Mammary epithelial cell (primary cell): ENCODE measurements around the gene RPRD1B.

Source experiments
- EZH2 ChIP-seq: IDR thresholded peaks from 2 replicates; pipeline ENCODE4 v1.6.1; 2012; ENCODE audit warnings: low read length, inconsistent platforms, borderline replicate concordance
- TF ChIP-seq, protein P1 (sequence below), 2 donors: IDR thresholded peaks in 1 of 2; conservative IDR thresholded peaks in 1 of 2; 2 replicates each; pipeline ENCODE4 v1.5.1; 2011 to 2012; ENCODE audit warnings: inconsistent platforms in 2 of 2, low read length in 2 of 2, mild to moderate bottlenecking in 2 of 2, control low read depth in 1 of 2, low read depth in 1 of 2; ENCODE audit not compliant: insufficient read depth in 1 of 2; ENCODE audit errors: extremely low read depth in 1 of 2

DNA sequence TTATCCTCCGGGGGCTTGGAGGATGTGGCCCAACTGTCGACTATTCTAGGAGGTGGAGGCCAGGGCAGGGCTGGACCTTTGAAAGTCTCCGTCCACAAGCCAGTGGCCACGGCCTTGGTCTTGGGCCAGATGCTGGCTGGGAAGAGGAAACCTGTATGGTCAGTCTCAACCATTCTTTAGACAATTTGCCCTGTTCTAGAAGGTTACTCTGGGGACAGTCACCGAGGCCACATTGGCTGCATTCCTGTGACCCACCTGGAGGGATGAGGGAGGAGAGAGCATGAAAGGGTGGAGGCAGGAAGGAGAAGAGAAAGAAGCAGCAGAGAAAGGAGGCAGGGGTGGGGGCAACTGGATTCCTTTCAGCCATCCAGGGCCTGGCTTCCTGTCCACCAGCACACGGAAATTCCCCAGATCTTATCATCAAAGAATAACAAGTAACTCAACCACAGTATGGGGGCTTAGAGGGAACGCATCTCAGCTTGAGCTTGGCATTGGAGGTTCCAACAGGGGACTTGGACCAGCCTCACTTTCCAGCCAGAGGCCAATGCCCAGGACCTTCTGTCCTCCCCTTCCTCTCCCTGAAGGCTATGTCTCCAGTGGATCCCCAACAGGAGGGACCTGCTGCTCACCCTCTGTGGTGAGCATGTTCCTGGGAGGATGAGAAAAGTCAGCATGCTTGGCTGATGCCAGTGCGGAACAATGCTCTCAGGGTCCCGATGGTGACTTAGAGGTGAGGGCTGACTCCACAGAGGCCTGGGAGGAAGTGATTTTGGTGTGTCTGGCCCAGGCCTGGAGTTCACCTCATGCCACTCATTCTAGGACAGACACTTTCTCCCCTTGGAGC lies 101.1 kb downstream of the RPRD1B start:
- TF ChIP-seq, protein P1, sequence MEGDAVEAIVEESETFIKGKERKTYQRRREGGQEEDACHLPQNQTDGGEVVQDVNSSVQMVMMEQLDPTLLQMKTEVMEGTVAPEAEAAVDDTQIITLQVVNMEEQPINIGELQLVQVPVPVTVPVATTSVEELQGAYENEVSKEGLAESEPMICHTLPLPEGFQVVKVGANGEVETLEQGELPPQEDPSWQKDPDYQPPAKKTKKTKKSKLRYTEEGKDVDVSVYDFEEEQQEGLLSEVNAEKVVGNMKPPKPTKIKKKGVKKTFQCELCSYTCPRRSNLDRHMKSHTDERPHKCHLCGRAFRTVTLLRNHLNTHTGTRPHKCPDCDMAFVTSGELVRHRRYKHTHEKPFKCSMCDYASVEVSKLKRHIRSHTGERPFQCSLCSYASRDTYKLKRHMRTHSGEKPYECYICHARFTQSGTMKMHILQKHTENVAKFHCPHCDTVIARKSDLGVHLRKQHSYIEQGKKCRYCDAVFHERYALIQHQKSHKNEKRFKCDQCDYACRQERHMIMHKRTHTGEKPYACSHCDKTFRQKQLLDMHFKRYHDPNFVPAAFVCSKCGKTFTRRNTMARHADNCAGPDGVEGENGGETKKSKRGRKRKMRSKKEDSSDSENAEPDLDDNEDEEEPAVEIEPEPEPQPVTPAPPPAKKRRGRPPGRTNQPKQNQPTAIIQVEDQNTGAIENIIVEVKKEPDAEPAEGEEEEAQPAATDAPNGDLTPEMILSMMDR (conservative IDR thresholded peaks at IDR 0.05 in 1 of 2, IDR thresholded peaks at IDR 0.05 in 1 of 2; ENCODE audit: extremely low read depth in 1 of 2, insufficient read depth in 1 of 2, low read depth in 1 of 2, low read length in 2 of 2): no peak
- no peak for TF ChIP-seq EZH2
